Measurements from ENCODE around the gene CNN1.

DNA sequence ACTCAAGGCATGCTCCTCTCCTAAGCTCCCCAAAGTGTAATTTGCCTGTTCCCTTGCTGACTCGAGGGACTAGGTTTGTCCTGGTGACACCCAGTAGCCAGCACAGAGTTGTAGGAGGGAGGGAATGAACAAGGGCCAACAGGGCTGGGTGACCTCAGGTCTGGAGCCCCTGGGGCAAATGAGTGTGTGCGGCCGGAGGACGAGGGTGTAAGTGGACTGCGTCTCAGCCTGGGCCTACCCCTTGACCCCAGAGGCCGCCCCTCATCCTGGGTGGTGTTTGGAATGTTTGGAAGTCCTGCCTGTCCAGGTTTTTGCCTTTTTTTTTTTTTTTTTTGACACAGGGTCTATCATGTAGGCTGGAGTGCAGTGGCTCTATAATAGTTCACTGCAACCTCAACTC, 31.7 kb upstream of the CNN1 start:
- no peak for TF ChIP-seq CTBP1 (IDR thresholded peaks at IDR 0.05; ENCODE audit: borderline replicate concordance)
- no peak for TF ChIP-seq HDGF (IDR thresholded peaks at IDR 0.05; ENCODE audit: borderline replicate concordance)
- TF ChIP-seq FOXM1 (IDR thresholded peaks at IDR 0.05; ENCODE audit: borderline replicate concordance) = no peak
- TF ChIP-seq SUZ12 (IDR thresholded peaks at IDR 0.05) = no peak

All from HEK293T (cell line).